Measurements from ENCODE around the gene NPSR1. TPM values are rescaled to one million over a fixed set of nuclear protein-coding genes. Genes with fewer than 3 reads are reported as not detected.

Gene NPSR1
- total RNA-seq, 2 donors from 2014 or later: not detected

- no peak for ATAC-seq
- no peaks in the 10 kb centered on the region for H3K36me3 Mint-ChIP-seq (ENCODE audit: low read depth)
Observed at GRCh38 chr7:34672430-34672829, 14.4 kb downstream of the NPSR1 start.

GRCh38 chr7:34673066-34673465 lies 15.0 kb downstream of the NPSR1 start:
- ATAC-seq (no peak), DNase-seq (no peak)
- no peaks in the 10 kb centered on the region for H3K9me3 ChIP-seq (ENCODE audit: control insufficient read depth, low read length, poor library complexity, severe bottlenecking)
- H3K4me1 Mint-ChIP-seq: no peaks in the 10 kb centered on the region
- H3K4me3 Mint-ChIP-seq: no peak overlapping the region
- no peak overlapping the region for H3K27ac Mint-ChIP-seq
- H3K36me3 Mint-ChIP-seq (ENCODE audit: low read depth): no peaks in the 10 kb centered on the region
- H3K27me3 Mint-ChIP-seq: peaks cover 21% of the 10 kb centered on the region

More at GRCh38 chr7:34672430-34672829, 14.4 kb downstream of the NPSR1 start:
- DNase-seq: no peak
- H3K4me1 Mint-ChIP-seq: no peaks in the 10 kb centered on the region
- H3K4me3 Mint-ChIP-seq: no peak overlapping the region
- no peaks in the 10 kb centered on the region for H3K9me3 ChIP-seq (ENCODE audit: control insufficient read depth, low read length, poor library complexity, severe bottlenecking)
- peaks cover 28% of the 10 kb centered on the region for H3K27me3 Mint-ChIP-seq
- H3K27ac Mint-ChIP-seq: no peak overlapping the region

DNA sequence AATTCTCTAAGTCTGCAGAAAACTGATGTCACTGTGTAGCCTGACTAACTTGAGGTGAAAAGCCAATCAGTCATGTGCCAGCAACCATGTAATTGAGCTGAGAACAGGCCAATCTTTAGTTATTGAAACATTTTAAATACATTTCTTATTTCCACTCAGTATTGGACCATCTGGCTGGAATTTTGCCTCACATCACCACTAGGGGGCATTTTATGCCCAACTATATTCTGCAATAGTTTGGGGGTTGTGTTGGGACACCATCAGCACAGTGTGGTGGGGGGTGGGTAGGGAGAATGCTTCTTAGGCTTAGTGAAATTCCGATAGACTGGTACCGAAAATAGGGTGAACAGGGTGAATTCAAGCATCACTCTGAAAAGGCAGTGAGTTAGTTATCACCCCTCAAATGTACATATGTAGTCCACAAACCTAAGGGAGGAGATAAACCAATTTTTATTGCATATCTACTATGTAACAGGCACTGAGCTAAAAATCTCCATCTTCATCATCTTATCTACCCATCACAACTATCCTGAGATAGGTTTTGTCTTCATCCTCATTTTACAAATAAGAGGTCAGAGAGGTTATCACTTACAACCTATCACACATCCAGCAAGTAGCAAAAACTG lies 17.8 kb downstream of the NPSR1 start:
- DNase-seq (no peak), ATAC-seq (peak; percentile 42)
- Mint-ChIP-seq H3K27ac (no peak overlapping the region), H3K36me3 (ENCODE audit: low read depth) (no peaks in the 10 kb centered on the region), H3K4me1 (no peaks in the 10 kb centered on the region), H3K4me3 (no peak overlapping the region), H3K27me3 (peaks cover 6% of the 10 kb centered on the region)
- H3K9me3 ChIP-seq (ENCODE audit: control insufficient read depth, low read length, poor library complexity, severe bottlenecking): no peaks in the 10 kb centered on the region

GRCh38 chr7:34677491-34677890 lies 19.5 kb downstream of the NPSR1 start:
- no peaks in the 10 kb centered on the region for H3K36me3 Mint-ChIP-seq (ENCODE audit: low read depth)
- H3K4me1 Mint-ChIP-seq: no peaks in the 10 kb centered on the region
- ATAC-seq (no peak), DNase-seq (no peak)
- no peak overlapping the region for H3K4me3 Mint-ChIP-seq
- H3K27me3 Mint-ChIP-seq: peaks cover 4% of the 10 kb centered on the region
- no peak overlapping the region for H3K27ac Mint-ChIP-seq
- no peaks in the 10 kb centered on the region for H3K9me3 ChIP-seq (ENCODE audit: control insufficient read depth, low read length, poor library complexity, severe bottlenecking)

GRCh38 chr7:34687529-34687928 lies 29.5 kb downstream of the NPSR1 start:
- ATAC-seq (no peak), DNase-seq (no peak)
- Mint-ChIP-seq H3K4me1 (no peaks in the 10 kb centered on the region), H3K36me3 (ENCODE audit: low read depth) (no peaks in the 10 kb centered on the region), H3K4me3 (no peak overlapping the region), H3K27me3 (peaks cover 12% of the 10 kb centered on the region), H3K27ac (no peak overlapping the region)
- H3K9me3 ChIP-seq (ENCODE audit: control insufficient read depth, low read length, poor library complexity, severe bottlenecking): no peaks in the 10 kb centered on the region

DNA sequence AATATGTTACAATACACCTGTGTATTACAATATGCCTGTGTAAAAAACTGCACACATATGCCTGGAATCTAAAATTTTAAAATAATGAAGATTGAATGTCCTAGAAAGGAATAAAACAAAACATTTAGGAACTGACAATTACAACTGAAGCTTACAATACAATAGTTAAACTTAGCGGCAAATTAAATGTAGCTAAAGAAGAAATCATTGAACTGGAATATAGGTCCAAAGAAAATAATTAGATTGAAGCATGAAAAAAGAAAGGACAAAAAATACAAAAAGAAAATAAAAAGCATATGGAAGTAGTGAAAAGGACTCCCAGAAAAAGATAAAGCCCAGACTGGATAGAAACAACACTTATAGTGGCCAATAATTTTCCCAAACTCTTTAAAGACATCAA lies 38.4 kb downstream of the NPSR1 start:
- Mint-ChIP-seq H3K4me1 (no peaks in the 10 kb centered on the region), H3K27me3 (peaks cover 9% of the 10 kb centered on the region), H3K36me3 (ENCODE audit: low read depth) (no peaks in the 10 kb centered on the region), H3K27ac (no peak overlapping the region), H3K4me3 (no peak overlapping the region)
- H3K9me3 ChIP-seq (ENCODE audit: control insufficient read depth, low read length, poor library complexity, severe bottlenecking): no peaks in the 10 kb centered on the region
- no peak for ATAC-seq
- DNase-seq: no peak

DNA sequence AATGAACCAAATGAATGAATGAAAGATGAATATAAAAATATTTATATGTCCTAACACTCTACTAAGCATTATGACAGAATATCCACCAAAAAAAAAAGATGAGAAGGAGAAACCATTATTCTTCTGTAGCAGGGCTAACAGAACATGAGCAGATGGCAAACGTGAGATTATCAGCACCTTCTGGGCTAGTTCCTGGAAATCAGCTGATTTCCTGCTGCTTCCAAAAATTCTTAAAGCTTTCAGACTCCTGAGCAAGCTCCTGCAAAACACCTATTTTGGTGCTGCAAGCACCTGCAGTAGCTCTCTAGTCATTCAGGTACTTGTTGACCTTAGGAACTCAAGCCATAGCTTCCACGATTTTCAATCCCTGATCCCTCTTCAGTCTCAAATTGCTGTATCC lies 51.8 kb downstream of the NPSR1 start:
- DNase-seq (no peak), ATAC-seq (no peak)
- Mint-ChIP-seq H3K27me3 (peaks cover 28% of the 10 kb centered on the region), H3K36me3 (ENCODE audit: low read depth) (no peaks in the 10 kb centered on the region), H3K4me1 (no peaks in the 10 kb centered on the region), H3K4me3 (no peak overlapping the region), H3K27ac (no peak overlapping the region)
- H3K9me3 ChIP-seq (ENCODE audit: control insufficient read depth, low read length, poor library complexity, severe bottlenecking): no peaks in the 10 kb centered on the region

GRCh38 chr7:34718867-34719266 lies 60.8 kb downstream of the NPSR1 start:
- no peak for DNase-seq
- H3K9me3 ChIP-seq (ENCODE audit: control insufficient read depth, low read length, poor library complexity, severe bottlenecking): no peaks in the 10 kb centered on the region
- ATAC-seq: no peak
- Mint-ChIP-seq H3K4me1 (peaks cover 20% of the 10 kb centered on the region), H3K36me3 (ENCODE audit: low read depth) (peaks cover 8% of the 10 kb centered on the region), H3K4me3 (no peak overlapping the region), H3K27ac (peak overlapping the region; percentile 3), H3K27me3 (peaks cover 8% of the 10 kb centered on the region)

DNA sequence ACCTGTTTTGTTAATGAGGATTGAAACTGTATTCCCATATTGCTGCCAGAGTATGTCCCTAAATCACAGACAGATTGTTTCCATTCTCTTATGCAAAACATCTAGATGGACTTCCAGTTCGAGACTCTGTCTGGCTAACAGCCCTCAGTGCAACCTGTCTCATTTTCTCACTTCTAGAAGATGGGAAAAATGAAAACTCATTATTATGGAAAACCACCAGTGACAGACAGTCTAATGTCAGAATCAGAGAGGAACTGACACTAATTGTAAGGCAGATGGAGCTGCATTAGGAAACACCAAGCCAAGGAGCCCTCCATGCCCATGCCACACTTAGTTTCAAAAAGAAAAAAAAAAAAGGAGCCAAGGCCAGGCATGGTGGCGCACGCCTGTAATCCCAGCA lies 61.6 kb downstream of the NPSR1 start:
- H3K4me1 Mint-ChIP-seq: peaks cover 26% of the 10 kb centered on the region
- H3K9me3 ChIP-seq (ENCODE audit: control insufficient read depth, low read length, poor library complexity, severe bottlenecking): no peaks in the 10 kb centered on the region
- H3K4me3 Mint-ChIP-seq: no peak overlapping the region
- no peak overlapping the region for H3K27ac Mint-ChIP-seq
- ATAC-seq (no peak), DNase-seq (no peak)
- peaks cover 8% of the 10 kb centered on the region for H3K36me3 Mint-ChIP-seq (ENCODE audit: low read depth)
- peaks cover 2% of the 10 kb centered on the region for H3K27me3 Mint-ChIP-seq

GRCh38 chr7:34720289-34720688 lies 62.3 kb downstream of the NPSR1 start:
- DNase-seq (no peak), ATAC-seq (no peak)
- no peaks in the 10 kb centered on the region for H3K27me3 Mint-ChIP-seq
- peaks cover 8% of the 10 kb centered on the region for H3K36me3 Mint-ChIP-seq (ENCODE audit: low read depth)
- peaks cover 27% of the 10 kb centered on the region for H3K4me1 Mint-ChIP-seq
- no peak overlapping the region for H3K4me3 Mint-ChIP-seq
- no peak overlapping the region for H3K27ac Mint-ChIP-seq
- no peaks in the 10 kb centered on the region for H3K9me3 ChIP-seq (ENCODE audit: control insufficient read depth, low read length, poor library complexity, severe bottlenecking)

GRCh38 chr7:34723338-34723737 lies 65.3 kb downstream of the NPSR1 start:
- H3K9me3 ChIP-seq (ENCODE audit: control insufficient read depth, low read length, poor library complexity, severe bottlenecking): no peaks in the 10 kb centered on the region
- Mint-ChIP-seq H3K27ac (no peak overlapping the region), H3K27me3 (no peaks in the 10 kb centered on the region), H3K4me3 (peak overlapping the region; percentile 26), H3K4me1 (peaks cover 23% of the 10 kb centered on the region), H3K36me3 (ENCODE audit: low read depth) (peaks cover 8% of the 10 kb centered on the region)
- DNase-seq (no peak), ATAC-seq (no peak)

- peaks cover 8% of the 10 kb centered on the region for H3K36me3 Mint-ChIP-seq (ENCODE audit: low read depth)
- no peak for ATAC-seq
- H3K27ac Mint-ChIP-seq: peak overlapping the region; percentile 48
- H3K27me3 Mint-ChIP-seq: no peaks in the 10 kb centered on the region
- H3K4me3 Mint-ChIP-seq: peak overlapping the region; percentile 26
- H3K4me1 Mint-ChIP-seq: peaks cover 17% of the 10 kb centered on the region
- no peak for DNase-seq
- H3K9me3 ChIP-seq (ENCODE audit: control insufficient read depth, low read length, poor library complexity, severe bottlenecking): no peaks in the 10 kb centered on the region
Observed at GRCh38 chr7:34723866-34724490, 66.0 kb downstream of the NPSR1 start.

GRCh38 chr7:34726221-34726620 lies 68.2 kb downstream of the NPSR1 start:
- DNase-seq: no peak
- ATAC-seq: no peak
- Mint-ChIP-seq H3K36me3 (ENCODE audit: low read depth) (peaks cover 3% of the 10 kb centered on the region), H3K27ac (no peak overlapping the region), H3K4me1 (peaks cover 8% of the 10 kb centered on the region), H3K4me3 (no peak overlapping the region), H3K27me3 (no peaks in the 10 kb centered on the region)
- H3K9me3 ChIP-seq (ENCODE audit: control insufficient read depth, low read length, poor library complexity, severe bottlenecking): no peaks in the 10 kb centered on the region

DNA sequence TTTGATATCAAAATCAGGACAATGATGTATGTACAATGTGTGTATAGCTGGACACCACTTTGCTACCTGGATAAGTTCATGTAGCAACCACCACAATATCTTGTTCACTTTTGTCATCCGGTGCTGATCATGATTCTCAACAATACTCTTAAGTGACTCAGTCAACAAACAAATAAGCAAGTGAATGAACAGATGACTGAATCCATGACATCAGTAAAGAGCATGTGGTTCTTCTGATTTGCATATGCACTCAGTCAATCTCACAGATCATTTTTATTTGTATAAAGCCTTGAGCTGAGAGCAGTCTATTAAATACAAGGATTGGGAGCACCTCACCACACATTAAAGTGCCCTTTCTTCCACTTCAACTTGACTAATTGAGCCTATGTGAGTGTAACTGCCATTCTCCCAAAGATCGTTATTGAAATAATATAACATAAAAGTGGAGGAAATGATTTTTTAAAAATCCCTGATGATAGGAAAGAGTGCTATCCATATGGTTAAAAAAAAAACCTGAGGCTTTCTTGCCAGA lies 69.5 kb downstream of the NPSR1 start:
- Mint-ChIP-seq H3K4me1 (peaks cover 6% of the 10 kb centered on the region), H3K36me3 (ENCODE audit: low read depth) (peaks cover under 1% of the 10 kb centered on the region), H3K4me3 (no peak overlapping the region), H3K27me3 (no peaks in the 10 kb centered on the region), H3K27ac (no peak overlapping the region)
- ATAC-seq: no peak
- no peak for DNase-seq
- H3K9me3 ChIP-seq (ENCODE audit: control insufficient read depth, low read length, poor library complexity, severe bottlenecking): no peaks in the 10 kb centered on the region

Data from T-helper 17 cell (primary cell).